GM20000 (cell line): ENCODE data around the gene ADNP2.

Experiments used
- DNase-seq: peaks from one replicate; pipeline ENCODE4 v3.0.0; 2012; ENCODE audit warnings: low spot score
- TF ChIP-seq, protein P1 (sequence below): IDR thresholded peaks from 2 replicates; pipeline ENCODE4 v1.5.1; 2012; ENCODE audit warnings: mild to moderate bottlenecking, control low read depth; ENCODE audit errors: extremely low read depth, missing control alignments

The ADNP2 gene

DNA sequence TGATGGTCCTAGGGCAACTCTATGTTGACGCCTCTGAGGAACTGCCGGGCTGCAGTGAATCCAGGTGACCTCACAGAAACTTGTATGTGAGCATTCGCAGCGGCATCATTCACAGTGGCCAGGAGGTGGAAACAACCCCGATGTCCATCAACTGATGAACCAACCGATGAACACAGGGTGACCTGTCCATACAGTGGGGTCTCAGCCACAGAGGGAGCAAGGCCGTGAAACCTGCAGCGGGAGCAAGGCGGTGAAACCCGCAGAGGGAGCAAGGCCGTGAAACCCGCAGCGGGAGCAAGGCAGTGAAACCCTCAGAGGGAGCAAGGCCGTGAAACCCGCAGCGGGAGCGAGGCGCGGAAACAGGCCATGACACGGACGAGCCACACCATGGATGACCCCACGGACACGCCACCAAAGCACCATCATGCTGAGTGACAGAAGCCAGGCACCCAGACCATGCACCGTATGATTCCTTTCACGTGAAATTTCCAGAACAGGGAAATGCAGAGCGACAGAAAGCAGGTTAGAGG, 75.2 kb downstream of the ADNP2 start:
- no peak for DNase-seq
- TF ChIP-seq, protein P1, sequence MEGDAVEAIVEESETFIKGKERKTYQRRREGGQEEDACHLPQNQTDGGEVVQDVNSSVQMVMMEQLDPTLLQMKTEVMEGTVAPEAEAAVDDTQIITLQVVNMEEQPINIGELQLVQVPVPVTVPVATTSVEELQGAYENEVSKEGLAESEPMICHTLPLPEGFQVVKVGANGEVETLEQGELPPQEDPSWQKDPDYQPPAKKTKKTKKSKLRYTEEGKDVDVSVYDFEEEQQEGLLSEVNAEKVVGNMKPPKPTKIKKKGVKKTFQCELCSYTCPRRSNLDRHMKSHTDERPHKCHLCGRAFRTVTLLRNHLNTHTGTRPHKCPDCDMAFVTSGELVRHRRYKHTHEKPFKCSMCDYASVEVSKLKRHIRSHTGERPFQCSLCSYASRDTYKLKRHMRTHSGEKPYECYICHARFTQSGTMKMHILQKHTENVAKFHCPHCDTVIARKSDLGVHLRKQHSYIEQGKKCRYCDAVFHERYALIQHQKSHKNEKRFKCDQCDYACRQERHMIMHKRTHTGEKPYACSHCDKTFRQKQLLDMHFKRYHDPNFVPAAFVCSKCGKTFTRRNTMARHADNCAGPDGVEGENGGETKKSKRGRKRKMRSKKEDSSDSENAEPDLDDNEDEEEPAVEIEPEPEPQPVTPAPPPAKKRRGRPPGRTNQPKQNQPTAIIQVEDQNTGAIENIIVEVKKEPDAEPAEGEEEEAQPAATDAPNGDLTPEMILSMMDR = no peak

DNA sequence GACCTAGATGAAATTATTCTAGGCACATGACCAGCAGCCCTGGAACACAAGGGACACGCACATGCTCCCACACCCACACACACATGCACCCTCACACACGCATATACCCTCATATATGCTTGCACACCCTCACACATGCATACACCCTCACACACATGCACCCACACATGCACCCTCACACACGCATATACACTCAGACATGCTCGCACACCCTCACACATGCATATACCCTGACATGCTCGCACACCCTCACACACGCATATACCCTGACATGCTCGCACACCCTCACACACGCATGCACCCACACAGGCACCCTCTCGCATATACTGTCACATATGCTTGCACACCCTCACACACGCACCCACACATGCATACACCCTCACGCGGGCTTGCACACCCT, 76.5 kb downstream of the ADNP2 start:
- TF ChIP-seq, protein P1 = no peak
- DNase-seq = no peak

DNA sequence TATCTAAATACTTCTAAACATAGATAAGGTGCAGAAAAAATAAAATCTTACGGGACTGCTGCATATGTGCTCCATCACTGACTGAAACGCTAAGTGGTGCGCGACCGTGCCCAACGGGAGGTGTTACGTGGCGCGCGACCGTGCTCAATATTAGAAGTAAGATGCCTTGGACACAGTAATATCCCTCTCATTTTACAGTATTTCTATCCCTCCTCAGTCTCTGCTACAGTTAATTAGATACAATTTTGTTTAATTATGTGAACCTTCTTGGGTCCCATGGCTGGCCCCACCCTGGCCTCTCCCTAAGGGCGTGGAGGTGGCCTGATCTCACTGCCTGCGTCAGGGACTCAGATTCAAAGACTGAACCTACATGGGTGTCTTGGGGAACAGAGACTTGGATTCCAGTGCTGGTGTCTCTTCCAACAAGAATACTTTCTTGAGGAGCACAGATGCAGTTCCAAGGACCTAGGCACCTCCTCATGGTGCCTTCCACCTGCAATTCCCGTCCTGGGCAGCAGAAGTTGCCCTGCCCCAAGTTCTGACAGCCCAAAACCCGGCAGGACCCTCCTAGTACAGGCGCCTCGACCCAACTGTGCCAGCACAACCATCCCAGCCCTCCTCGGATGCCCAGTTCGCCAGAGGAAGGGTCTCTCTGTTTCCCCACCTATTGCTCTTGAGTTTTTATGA, 79.0 kb downstream of the ADNP2 start:
- TF ChIP-seq, protein P1 = no peak
- no peak for DNase-seq

DNA sequence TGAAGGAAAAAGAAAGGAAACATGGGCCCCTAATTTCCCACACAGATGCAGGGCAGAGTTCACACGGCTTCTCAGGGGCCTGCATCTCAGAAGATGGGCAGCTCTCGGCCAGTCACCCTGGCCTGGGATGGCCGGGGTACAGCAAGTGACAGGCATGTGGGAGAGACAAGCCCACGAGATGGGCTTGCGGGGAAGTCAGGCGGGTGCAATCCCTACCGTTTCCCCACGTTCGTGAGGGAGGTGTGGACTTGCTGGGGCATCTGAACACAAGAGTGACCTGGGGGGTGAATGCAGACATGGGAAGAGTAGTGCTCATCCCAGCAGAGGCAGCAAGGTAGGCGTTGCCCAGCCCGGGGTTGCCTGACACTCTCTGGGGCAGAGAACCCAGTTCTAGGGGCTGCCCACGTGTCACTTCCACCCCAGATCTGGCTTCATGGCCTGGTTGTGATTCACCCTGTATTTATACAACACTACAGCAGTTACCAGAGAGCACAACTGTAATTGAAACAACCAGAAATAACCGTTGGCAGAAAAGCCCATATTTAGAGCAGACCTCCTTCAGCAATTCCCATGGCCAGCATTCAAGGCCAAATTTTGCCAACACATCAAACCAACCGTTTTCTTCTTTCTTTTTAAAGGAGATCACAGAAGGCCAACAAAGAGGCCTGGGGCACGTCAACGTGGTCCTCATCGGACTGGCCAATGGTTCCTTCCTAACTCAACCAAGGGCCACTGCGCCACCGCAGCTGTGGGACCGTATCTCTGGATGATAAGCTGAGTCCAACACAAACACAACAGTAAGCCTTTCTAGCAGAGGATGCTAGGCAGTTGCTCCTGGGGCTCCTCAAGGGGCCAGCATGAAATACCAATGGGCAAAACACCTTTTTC, 79.8 kb downstream of the ADNP2 start:
- no peak for DNase-seq
- TF ChIP-seq, protein P1 = no peak

DNA sequence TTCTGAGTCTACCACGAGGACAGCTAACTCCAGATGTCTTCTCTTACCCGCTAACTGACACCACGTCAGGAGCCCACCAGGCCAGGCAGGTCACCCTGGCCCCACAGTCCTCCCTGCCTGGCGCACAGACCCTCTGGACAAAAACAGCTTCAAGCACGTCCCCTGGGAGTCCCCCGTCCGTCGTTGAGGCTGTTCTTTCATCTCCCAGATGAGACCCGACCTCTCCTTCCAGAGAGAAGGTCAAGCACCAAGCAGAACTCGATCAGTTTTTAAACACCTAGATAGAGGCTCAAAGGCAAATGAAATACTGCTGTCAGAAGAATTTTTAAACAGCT, 80.4 kb downstream of the ADNP2 start:
- TF ChIP-seq, protein P1 = no peak

More for the DNA sequence above, 80.4 kb downstream of the ADNP2 start:
- DNase-seq = no peak
